IPS-NIHi7 (cell line): Measurements from ENCODE around the gene RAB12.
"Not testable (repeated sequence)": the region's sequence is repeated elsewhere in the genome, so short reads cannot be mapped to it uniquely, and the experiment has no call there.

Experiments
- DNase-seq: peaks from one replicate; pipeline ENCODE4 v3.0.0; 2012; ENCODE audit warnings: mixed read lengths; ENCODE audit errors: extremely low spot score

The RAB12 gene, protein sequence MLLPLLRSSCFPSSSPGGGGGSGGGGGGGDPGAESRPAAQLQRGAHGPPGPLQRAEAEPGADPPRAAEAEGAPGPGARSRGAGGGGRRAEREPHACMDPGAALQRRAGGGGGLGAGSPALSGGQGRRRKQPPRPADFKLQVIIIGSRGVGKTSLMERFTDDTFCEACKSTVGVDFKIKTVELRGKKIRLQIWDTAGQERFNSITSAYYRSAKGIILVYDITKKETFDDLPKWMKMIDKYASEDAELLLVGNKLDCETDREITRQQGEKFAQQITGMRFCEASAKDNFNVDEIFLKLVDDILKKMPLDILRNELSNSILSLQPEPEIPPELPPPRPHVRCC

DNA sequence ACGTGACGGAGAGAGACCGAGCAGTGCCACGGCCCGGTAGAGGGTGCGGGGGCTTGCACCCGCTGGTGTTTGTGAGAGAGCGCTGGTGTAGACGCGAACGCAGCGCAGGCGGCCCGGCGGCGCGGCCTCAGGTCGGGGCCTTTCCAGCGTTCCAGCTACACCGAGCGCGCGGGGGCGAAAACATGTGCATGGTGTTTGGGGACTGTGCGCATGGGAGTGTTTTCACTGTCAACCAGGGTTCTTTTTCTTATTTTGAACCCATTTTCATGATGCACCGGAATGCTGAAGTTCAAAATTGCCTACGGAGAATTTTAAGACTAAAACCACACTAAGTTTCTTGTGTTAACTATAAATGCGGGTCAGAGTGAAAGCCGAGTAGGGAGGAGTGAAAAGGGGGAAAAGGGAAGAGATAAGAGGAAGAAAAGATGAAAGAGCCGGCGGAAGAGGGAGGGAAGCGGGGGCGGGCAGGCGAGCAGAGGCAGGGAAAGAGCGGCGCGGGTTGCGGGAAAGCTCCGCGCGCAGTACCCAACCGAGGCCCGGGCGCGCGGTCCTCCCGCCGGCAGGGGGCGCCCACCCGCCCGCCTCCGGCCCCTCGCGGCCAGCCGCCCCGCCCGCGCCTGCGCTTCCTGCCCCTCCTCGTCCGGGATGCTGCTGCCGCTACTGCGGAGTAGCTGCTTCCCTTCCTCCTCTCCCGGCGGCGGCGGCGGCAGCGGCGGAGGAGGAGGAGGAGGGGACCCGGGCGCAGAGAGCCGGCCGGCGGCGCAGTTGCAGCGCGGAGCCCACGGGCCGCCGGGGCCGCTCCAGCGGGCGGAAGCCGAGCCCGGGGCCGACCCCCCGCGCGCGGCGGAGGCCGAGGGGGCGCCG lies at the start of gene RAB12:
TSS of gene RAB12 (plus strand) at position 643 of the 864 bp plus-strand sequence. CDS start at position 646, 3 bp downstream.
- peak; percentile 91 for DNase-seq

DNA sequence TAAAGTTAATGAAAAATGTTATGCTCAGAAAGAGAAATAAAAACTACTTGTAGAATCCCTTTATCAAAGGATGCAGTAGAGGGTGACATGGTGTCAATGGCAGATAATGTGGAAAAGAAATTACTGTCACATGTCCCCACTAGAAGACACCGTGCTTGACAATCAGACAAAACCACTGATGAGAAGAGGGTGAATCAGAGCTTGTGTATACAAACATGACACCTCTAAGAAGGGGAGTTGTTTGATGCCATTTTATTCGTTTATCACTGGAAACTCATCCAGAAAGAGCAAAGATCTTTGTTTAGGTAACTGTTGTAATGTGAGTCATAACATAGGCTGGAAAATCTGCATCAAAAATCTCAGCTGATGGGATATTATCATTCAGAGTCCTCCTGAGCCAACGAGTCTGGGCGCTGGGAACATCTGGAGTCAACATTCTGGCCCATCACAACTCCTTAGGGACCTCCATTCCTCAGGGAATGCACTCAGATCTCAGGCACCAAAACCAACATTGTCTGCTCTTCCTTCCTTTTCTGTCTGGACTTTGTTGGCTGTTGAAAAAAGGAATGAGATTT lies 49.5 kb upstream of the RAB12 start:
- DNase-seq: no peak

DNA sequence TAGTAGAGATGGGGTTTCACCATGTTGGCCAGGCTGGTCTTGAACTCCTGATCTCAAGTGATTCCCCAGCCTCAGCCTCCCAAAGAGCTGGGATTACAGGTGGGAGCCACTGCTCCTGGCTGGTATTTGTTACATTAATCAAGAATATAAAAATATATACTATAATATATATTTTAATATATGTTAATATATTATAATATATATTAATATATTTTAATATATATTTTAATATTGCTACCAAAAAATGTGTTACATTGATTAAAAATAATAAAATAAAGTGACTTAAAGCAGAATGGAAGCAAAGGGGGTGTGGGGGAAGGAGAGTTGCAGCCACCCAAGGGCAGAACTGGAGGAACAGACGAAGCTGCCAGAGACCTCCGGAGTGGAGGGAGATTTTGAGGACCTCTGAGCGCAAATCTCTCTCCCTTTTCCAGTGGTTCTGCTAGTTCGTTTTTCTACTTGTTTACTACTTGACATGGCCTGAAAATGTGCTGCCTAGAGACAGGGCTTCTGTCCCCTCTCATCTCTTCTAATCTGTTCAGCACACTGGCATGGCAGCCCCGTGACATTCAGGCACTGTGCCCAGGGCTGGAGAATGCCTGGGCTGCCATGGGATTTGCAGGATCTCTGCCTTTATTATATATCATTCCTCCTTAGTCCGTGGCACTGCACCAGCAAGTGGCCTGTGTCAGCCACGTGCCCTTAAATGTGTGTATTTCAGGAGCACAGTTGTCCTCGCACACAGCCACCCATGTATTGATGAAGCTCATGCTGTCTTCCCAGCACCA lies 47.9 kb upstream of the RAB12 start:
- DNase-seq: no peak

DNA sequence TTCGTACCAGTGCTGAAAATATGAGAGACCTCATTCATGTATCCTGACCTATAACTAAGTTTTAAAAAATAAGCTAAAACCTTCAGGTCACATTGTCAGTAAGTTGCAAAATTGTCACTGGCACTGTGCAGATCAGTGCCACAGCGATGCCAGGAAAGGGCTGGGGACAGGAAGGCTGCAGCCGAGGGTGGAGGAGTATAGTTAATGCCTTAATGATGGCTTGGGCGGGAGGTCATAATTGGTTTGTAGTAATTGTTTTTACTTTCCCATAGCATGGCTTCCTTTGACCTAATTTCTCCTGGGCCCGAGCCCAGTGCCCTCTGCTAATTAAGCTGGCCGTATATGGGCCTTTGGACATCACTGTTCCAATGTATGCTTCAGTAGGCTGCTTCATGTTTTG lies 47.2 kb upstream of the RAB12 start:
- DNase-seq: no peak

DNA sequence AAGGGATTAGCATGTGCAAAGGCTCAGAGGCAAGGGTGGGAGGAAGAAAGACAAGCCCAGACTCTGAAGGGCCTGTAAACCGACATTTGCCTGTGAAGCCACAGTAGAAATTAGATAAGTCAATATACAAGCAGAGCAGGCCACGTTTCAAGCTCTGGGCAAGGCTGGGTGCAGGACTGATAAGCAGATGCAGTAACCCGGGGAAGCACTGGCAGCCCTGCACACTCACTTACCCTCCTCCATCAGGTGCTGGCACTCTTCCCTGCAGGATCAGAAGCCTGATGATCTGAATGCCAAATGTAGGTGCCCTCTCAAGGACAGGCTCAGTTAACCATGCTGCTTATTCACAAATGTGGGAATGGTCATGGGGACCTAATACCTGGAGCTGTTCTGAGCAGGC lies 46.3 kb upstream of the RAB12 start:
- DNase-seq: no peak

DNA sequence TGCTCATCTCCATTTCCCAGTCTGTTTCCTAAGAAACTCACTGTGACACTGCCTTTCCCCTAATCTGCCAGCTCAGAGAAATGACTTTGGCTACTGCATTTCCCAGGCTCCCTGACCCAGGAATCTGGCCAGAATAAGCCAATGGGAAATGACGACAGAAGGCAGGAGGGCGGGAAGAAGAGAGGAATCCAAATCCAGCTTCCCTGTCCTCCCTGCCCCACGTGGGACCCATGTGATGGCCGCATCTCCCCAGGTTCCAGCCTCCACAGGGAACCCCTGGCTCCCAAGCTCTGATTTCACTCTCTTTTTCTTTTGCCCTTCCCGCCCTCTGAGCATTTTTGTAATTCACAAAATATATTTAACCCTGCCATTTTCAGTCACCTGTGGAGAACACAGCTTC lies 37.8 kb upstream of the RAB12 start:
- peak; percentile 35 for DNase-seq

DNA sequence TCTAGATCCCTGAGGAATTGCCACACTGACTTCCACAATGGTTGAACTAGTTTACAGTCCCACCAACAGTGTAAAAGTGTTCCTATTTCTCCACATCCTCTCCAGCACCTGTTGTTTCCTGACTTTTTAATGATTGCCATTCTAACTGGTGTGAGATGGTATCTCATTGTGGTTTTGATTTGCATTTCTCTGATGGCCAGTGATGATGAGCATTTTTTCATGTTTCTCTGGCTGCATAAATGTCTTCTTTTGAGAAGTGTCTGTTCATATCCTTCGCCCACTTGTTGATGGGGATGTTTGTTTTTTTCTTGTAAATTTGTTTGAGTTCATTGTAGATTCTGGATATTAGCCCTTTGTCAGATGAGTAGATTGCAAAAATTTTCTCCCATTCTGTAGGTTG lies 35.5 kb upstream of the RAB12 start:
- DNase-seq: not testable (repeated sequence)

DNA sequence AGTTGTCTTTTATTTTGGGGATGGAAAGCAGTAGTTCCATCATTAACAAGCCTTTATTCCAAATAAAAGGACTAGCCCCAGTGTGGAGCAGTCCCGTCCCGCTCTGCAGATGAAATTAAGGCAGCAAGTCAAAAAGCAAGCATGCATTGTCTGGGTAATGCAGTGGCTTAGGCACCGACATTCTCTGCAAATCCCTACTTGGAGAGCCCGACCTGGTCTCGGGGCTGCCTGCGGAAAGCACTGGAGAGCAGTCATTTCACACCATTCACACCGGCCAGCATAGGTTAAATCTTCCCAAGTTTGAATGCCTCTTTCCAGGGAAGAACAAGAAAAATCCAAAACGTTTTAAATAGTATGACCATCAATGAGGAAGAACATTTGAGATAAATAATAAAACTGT lies 24.4 kb upstream of the RAB12 start:
- DNase-seq: peak; percentile 58

DNA sequence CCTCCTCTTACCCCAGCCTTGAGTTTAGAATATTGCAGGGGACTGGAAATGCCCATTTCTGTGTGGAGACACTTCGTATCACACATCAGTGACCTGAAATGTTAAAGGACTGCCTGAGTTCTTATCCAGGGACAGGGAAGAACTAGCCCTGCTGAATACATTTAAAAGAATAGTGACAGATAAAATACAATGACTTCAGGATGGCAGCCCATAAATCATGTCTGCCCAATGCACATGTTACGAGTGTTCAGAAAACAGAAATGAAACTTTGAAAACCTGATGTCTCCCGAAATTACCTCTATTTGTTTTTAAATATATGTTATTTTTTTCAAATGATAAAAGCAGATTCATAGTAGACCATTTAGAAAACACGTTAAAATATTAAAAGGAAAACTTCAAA lies 22.3 kb upstream of the RAB12 start:
- no peak for DNase-seq

DNA sequence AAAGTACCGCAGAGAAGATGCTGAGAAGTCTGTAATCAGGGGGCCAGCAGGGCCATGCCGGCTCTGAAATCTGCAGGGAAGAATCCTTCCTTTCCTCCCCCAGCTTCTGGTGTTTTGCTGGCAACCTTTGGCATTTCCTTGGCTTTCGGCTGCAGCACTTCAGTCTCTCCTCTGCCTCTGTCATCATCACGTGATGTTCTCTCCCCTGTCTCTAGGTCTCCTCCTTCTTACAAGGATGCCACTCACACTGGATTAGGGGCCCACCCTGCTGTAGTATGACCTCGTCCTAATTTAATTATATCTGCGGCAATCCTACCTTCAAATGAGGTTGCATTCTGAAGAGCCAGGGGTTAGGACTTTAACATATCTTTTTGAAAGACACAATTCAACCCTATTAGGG lies 13.8 kb upstream of the RAB12 start:
- no peak for DNase-seq

DNA sequence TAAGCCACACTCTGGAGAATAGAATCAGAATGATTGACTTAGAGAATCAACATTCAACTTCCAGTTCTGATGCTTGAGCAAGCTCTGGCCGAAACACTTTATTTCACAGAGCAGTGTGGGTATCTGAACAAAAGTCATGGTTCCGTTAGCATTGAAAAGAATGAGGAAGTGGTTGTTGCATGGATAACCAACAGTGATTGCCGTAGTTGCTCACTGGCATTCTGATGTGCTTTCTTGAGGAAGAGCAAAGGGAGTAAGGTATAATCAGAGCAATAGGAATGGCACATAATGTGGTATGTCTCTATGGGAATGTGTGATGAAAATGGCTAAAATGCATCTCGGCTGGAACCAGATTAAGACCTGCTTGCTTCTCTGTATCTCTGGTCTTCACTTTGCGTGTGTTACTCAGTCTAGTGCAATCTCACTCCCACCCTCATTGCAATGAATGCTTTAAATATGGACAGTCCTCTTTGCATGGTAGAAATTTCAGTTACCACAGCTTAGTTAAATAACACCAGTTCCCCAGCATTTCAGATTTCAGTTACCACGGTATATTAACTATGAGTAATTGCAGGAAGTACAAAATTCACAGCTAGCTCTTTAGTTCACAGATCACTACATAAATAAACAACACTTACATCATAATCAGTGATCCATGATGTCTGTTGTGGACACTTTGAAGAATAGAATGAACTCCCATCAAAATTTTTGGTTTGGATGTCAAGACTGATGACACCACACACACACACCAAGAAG lies 7.8 kb upstream of the RAB12 start:
- DNase-seq: no peak

DNA sequence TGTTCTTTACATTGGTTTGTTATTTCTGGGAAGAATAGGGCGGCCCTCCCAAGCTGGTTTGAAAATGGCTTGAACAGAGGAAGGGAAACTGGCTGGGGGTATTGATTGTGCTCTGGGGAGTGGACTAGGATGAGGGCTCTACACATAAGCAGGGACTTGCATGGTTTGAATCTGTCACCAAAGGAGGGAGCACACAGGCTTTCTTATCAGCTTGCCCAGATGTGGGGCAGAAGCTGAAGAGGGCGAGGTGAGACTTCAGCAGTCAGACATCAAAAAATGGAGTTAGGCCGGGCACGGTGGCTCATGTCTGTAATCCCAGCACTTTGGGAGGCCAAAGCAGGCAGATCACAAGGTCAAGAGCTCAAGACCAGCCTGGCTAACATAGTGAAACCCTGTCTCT lies 7.2 kb upstream of the RAB12 start:
- DNase-seq: no peak

DNA sequence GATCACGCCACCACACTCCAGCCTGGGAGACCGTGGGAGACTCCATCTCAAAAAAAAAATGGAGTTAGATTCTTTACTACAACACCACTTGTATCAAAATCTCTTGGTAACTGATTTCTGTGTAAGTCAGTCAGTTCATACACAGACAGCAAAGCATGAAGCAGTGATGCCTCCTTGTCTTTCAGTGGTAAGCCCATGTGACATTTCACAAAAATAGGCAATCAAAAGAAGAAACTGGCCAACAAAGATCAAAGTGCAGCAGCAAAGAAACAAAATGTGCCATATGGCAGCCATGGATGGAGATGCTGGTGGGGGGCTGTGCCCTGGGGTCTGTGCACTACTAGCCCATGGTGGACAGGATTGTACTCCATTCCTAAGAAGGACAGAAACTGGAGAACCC lies 6.7 kb upstream of the RAB12 start:
- no peak for DNase-seq

DNA sequence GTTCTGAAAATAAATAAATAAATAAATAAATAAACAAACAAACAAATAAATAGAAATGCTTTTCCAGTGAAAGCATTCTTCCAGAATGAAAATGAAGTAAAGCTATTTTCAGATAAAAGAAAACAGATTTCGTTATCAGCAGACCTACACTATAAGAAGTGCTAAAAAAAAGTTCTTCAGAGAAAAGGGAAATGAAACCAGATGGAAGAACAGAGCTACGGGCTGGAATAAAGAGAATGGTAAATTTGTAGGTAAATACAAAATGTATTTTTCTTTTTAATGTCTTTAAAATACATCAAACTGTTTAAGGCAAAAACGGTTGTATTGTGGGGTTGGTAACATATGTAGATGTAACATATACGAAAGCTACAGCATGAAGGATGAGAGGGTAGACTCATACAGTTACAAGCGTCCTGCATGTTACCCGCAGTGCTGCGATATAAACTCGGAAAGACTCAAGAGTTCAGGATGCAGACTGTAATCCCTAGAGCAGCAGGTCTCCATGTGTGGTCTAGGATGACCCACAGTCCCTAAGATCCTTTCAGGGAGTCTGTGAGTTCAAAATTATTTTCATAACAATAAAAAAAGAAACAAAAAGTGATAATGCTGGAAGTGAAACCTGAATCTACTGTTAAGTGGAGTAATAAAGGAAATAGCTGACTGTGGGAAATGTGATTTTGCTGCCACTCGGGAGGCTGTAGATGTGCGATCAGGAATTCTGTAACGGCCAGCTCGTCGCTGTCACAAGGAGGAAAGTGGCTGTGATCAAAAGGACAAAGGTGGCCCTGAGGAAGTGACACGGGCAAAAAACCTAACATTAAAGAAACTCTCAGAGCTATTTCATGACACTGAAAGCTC lies 5.3 kb upstream of the RAB12 start:
- DNase-seq: no peak

DNA sequence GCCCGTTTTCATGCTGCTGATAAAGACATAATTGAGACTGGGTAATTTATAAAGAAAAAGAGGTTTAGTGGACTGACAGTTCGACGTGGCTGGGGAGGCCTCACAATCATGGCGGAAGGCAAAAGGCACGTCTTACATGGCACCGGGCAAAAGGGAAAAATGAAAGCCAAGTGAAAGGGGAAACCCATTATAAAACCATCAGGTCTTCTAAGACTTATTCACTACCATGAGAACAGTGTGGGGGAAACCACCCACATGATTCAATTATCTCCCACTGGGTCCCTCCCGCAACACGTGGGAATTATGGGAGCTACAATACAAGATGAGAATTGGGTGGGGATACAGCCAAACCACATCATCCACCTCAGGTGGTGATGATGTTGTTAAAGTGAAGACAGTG lies 3.3 kb upstream of the RAB12 start:
- DNase-seq: no peak

DNA sequence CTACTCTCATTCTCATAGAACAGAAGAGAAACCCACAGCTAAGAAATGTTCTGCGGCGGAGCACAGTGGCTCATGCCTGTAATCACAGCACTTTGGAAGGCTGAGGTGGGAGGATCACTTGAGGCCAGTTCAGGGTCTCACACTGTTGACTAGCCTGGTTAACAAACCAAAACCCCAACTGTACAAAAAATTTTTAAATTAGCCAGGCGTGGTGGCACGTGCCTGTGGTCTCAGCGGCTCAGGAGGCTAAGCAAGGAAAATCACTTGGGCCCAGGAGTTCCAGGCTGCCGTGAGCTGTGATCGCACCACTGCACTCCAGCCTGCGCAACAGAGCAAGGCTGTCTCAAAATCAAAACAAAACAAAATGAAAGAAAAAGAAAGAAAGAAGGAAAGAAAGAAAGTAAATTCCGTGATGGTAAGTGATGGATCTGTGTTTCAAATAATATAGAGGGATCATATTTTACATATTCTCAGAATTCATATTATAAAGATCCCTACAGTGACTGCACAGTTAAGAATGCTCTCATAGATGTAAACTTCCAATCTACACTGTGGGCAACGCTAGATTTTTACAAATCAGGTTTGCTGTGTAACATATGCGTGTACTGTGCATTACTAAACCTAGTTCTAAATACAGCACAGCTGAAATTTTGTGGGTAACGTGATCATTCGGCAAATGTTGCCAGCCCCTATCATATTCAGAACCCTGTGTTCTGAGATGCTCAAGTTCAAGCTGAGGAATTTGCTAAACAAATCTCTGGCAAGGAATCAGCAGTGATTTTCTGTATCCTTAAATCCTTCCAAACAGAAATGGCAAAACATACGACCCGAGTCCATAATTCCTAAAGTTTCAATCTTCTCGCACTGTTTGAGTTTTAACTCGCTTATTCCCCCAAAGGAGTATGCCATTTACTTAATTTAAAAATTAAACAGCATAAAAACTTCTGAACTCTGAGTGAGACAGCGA lies 1.2 kb upstream of the RAB12 start:
- DNase-seq: no peak

DNA sequence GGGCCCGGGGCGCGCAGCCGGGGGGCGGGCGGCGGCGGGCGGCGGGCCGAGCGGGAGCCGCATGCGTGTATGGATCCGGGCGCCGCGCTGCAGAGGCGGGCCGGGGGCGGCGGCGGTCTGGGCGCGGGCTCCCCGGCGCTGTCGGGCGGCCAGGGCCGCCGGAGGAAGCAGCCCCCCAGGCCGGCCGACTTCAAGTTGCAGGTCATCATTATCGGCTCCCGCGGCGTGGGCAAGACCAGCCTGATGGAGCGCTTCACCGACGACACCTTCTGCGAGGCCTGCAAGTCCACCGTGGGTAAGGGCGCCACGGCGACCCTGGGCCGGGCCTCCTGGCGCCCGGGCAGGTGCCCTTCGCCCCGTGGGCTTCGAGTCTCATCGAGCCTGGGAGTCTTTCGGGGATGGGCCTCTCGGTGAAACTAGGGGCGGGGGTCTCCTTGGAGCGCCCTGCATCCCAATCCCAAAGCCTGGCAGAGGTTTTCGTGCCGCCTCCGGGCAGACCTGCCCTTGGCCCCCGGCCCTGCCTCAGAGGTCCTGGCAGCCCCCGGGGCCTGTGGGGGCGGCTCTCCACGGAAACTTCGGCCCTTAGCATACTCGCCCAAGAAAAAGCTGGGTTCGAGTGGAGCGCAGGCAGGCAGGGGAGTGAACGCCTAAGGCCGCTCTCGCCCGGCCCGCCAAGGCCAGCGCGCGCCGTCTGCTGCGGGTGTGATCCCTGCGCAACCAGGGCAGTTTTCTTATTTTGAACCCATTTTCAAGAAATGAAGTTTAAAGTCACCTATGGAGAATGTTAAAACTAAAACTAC lies 622 bp downstream of the RAB12 start:
- no peak for DNase-seq

DNA sequence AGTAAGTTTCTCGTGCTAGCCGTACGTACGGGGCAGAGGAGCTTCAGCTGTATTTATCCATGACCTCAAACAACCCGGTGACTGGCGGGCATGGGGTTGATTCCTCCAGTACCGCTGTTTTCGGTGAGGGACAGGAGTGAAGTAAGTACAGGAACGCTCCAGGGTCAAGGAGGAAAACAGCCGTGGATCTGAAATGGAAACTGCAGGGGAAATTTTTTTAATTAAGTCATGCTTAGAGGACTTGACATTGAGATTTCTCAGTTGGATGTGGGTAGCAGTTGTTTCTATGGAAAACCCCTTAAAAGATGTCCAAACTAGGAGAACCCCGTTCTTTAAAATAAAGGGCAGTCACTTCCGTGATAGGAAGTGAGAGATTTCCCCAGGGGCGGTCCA lies 1.2 kb downstream of the RAB12 start:
- DNase-seq: no peak
